Measurements from ENCODE around the gene PITX3.

Gene PITX3

DNA sequence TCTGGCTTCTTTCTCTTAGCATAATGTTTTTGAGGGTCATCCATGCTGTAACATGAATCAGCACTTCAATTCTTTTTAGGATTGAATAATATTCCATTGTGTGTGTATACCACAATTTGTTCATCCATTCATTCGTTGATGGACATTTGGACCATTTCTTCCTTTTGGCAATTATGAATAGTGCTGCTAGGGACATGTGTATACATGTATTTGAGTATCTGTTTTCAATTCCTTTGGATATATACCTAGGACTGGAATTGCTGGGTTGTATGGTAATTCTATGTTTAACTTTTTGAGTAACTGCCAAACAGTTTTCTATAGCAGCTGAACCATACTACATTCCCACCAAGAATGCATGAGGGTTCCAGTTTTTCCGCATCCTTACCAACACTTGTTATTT, 43.2 kb upstream of the PITX3 start:
- TF ChIP-seq, protein P1, sequence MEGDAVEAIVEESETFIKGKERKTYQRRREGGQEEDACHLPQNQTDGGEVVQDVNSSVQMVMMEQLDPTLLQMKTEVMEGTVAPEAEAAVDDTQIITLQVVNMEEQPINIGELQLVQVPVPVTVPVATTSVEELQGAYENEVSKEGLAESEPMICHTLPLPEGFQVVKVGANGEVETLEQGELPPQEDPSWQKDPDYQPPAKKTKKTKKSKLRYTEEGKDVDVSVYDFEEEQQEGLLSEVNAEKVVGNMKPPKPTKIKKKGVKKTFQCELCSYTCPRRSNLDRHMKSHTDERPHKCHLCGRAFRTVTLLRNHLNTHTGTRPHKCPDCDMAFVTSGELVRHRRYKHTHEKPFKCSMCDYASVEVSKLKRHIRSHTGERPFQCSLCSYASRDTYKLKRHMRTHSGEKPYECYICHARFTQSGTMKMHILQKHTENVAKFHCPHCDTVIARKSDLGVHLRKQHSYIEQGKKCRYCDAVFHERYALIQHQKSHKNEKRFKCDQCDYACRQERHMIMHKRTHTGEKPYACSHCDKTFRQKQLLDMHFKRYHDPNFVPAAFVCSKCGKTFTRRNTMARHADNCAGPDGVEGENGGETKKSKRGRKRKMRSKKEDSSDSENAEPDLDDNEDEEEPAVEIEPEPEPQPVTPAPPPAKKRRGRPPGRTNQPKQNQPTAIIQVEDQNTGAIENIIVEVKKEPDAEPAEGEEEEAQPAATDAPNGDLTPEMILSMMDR (IDR thresholded peaks at IDR 0.05; ENCODE audit: low read depth, low read length, missing control alignments) = no peak
- DNase-seq (ENCODE audit: low read depth) = no peak
- no peak overlapping the region for H3K4me3 ChIP-seq (ENCODE audit: low read depth, low read length)

GRCh38 chr10:102283890-102284289, 42.6 kb upstream of the PITX3 start:
- DNase-seq (ENCODE audit: low read depth) = no peak
- TF ChIP-seq, protein P1 (IDR thresholded peaks at IDR 0.05; ENCODE audit: low read depth, low read length, missing control alignments) = no peak
- H3K4me3 ChIP-seq (ENCODE audit: low read depth, low read length) = no peak overlapping the region; the same call in 1 of the 2 replicates

- TF ChIP-seq, protein P1 (IDR thresholded peaks at IDR 0.05; ENCODE audit: low read depth, low read length, missing control alignments) = no peak
Observed at GRCh38 chr10:102283488-102283887, 42.2 kb upstream of the PITX3 start.

DNA sequence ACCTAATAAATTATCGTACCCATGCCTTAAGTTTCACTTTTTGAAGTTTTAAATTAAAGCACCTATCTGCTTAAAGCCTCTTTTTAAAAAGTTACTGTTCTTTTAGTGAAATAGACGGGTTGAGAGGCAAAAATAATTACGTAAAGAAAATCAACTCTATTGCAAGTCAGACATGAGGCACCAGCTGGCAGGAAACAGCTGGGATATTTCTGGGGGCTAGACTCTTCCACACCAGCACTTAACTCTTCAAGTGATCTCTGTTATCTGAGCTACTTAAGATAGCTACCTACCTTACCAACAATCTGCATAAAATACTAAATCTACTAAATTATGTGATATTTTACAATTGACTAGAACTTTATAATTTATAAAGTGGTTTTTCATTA, 39.8 kb upstream of the PITX3 start:
- no peak overlapping the region for H3K4me3 ChIP-seq (ENCODE audit: low read depth, low read length)
- TF ChIP-seq, protein P1 (IDR thresholded peaks at IDR 0.05; ENCODE audit: low read depth, low read length, missing control alignments) = no peak
- DNase-seq (ENCODE audit: low read depth) = no peak

More at GRCh38 chr10:102283488-102283887, 42.2 kb upstream of the PITX3 start:
- no peak overlapping the region; the same call in 1 of the 2 replicates for H3K4me3 ChIP-seq (ENCODE audit: low read depth, low read length)
- peak; percentile 18 for DNase-seq (ENCODE audit: low read depth)

DNA sequence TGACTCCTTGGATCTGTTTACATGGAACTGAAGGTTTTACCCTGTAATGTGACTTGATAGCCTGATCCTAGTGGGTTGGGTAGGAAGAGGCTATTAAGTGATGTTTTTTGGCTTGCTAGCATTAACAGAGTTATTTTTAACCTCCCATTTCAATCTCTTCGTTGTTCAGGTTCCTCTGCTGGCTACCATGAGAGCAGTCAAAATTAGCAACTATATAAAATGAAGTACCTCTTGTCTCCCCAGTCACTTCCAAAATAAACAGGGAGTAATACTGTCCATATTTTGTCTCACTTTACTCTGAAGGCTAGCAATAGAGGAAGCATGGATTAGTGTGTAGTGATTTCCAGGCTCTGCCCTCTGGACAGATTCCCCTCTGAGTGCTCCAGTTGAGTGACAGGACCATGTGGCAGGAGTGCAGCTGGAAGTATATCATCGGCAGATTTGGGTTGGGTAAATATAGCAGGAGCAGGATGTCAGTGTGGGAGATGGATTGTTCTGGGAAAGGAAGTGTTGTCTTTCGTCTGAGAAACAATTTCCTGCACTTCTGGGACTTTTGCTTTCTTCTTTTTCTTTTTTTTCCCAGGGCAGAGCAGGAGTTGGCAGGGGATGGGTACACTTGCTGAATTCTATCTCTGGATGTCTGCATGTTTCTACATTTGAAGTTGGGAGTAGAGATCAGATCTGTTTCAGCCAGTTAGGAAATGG, 39.2 kb upstream of the PITX3 start:
- no peak for DNase-seq (ENCODE audit: low read depth)
- no peak overlapping the region for H3K4me3 ChIP-seq (ENCODE audit: low read depth, low read length)
- TF ChIP-seq, protein P1 (IDR thresholded peaks at IDR 0.05; ENCODE audit: low read depth, low read length, missing control alignments) = no peak

DNA sequence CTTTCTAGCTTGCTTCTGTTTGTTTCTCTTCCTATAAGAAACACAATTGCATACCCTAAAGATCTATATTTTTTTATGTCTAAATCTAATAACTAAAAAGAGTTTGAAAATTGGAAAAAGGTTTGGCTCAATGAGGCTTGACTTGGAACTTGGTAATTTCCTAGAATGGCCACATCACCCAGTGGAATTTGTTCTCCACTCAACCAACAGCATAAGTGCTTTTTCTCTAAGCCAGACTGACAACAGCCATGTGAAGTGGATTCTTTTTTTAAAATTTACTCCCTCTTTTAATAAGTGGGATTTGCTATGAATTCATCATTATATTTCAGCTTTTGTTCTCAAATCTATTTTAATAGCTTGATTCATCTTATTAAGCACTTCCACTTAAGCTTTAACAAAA, 37.8 kb upstream of the PITX3 start:
- DNase-seq (ENCODE audit: low read depth) = no peak
- TF ChIP-seq, protein P1 (IDR thresholded peaks at IDR 0.05; ENCODE audit: low read depth, low read length, missing control alignments) = no peak
- H3K4me3 ChIP-seq (ENCODE audit: low read depth, low read length) = no peak overlapping the region

DNA sequence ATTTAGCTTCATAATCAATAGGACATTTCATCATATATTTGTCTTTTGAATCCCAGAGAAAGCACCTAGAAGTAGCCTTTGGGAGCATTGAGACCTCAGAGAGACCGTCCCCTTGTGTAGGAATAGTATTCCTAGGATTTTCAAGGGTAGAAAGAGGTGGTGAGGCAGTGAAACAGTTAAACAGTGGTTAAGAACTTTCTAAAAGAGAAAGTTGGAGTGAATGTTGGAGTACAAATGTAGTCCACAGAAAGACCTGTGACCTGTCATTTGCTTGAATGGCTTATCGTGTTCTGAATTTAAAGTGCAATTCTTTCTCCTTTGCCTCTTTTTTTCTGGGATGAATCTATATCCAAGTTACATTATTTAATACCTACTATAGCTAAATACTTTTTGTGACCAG, 34.0 kb upstream of the PITX3 start:
- TF ChIP-seq, protein P1 (IDR thresholded peaks at IDR 0.05; ENCODE audit: low read depth, low read length, missing control alignments) = no peak
- no peak for DNase-seq (ENCODE audit: low read depth)
- no peak overlapping the region for H3K4me3 ChIP-seq (ENCODE audit: low read depth, low read length)

Measured in GM12864 (cell line).